Endothelial cell of umbilical vein (primary cell): ENCODE data around the gene FHOD3. TPM values are rescaled to one million over a fixed set of nuclear protein-coding genes. Genes with fewer than 3 reads are reported as not detected.

Source experiments
- BruUV-seq: library from RNA; stranded (reverse); fragments of 400-500 nt; replicated peaks from 2 replicates; lab custom pipeline; 2021; lab: Mats Ljungman, UMichigan
- CTCF ChIA-PET: fragments of 300-600, 350-600 bp; sonication (Branson Sonifier 250); formaldehyde crosslinking; loops from one replicate; lab custom pipeline; 2021; ENCODE audit warnings: antibody characterized with exemption, inconsistent platforms; lab: Charles Lee
- POLR2A ChIA-PET: fragments of 300-600, 350-600 bp; sonication (Branson Sonifier 250); formaldehyde crosslinking; loops from one replicate; lab custom pipeline; 2021; ENCODE audit warnings: antibody characterized with exemption, inconsistent platforms; lab: Charles Lee
- DNase-seq: peaks from one replicate; pipeline ENCODE4 v3.0.0-alpha.2; 2011; ENCODE audit warnings: low read depth, low spot score
- FAIRE-seq: peaks from 2 replicates; lab custom pipeline; 2011; peaks lifted over from hg19 to GRCh38; lab: Jason Lieb, UNC
- H2AFZ ChIP-seq: 2 replicates; pipeline ENCODE4 v1.6.0; 2012; ENCODE audit warnings: low read depth, low read length, control low read depth, inconsistent platforms
- H3K27ac ChIP-seq: 2 replicates; pipeline ENCODE4 v1.5.1; 2011; ENCODE audit warnings: low read depth, mild to moderate bottlenecking, control low read depth, low read length, moderate library complexity; ENCODE audit not compliant: insufficient read depth
- H3K27me3 ChIP-seq, 2 experiments: 2 replicates each; pipeline versions ENCODE4 v1.6.0 to v1.6.1; 2011; ENCODE audit warnings: low read length in 2 of 2, mixed read lengths in 1 of 2; ENCODE audit not compliant: control insufficient read depth in 2 of 2, insufficient read depth in 2 of 2
- H3K36me3 ChIP-seq, 2 experiments: 2 replicates in 1 of 2; 3 replicates in 1 of 2; pipeline ENCODE4 v1.5.1; 2011; ENCODE audit warnings: low read length in 2 of 2, mild to moderate bottlenecking in 1 of 2, moderate library complexity in 1 of 2; ENCODE audit not compliant: control insufficient read depth in 2 of 2, insufficient read depth in 2 of 2; ENCODE audit errors: extremely low read depth in 1 of 2
- H3K4me1 ChIP-seq: 3 replicates; pipeline ENCODE4 v1.5.1; 2011; ENCODE audit warnings: mild to moderate bottlenecking, low read length; ENCODE audit not compliant: control insufficient read depth, insufficient read depth; ENCODE audit errors: extremely low read depth
- H3K4me2 ChIP-seq: 2 replicates; pipeline ENCODE4 v1.6.1; 2011; ENCODE audit warnings: low read length, control low read depth, mixed read lengths; ENCODE audit not compliant: insufficient read depth
- H3K4me3 ChIP-seq, 3 experiments: fragments of 200-600 bp in 1 of 3; sonication (generic), shearing (Covaris generic) in 1 of 3; replicated peaks in 1 of 3; 2 replicates each; pipeline ENCODE4 v1.5.1; 2011 to 2016; ENCODE audit warnings: control low read depth in 3 of 3, low read length in 3 of 3, mild to moderate bottlenecking in 2 of 3, inconsistent platforms in 1 of 3, low read depth in 1 of 3, moderate library complexity in 1 of 3; ENCODE audit not compliant: insufficient read depth in 1 of 3
- H3K79me2 ChIP-seq: 2 replicates; pipeline ENCODE4 v1.6.0; 2012; ENCODE audit warnings: low read length, inconsistent platforms; ENCODE audit not compliant: control insufficient read depth, insufficient read depth
- H3K9ac ChIP-seq: replicated peaks from 2 replicates; pipeline ENCODE3; 2011; ENCODE audit warnings: low read length, control low read depth; ENCODE audit not compliant: insufficient read depth; ENCODE audit errors: extremely low read depth
- H3K9me1 ChIP-seq: replicated peaks from 3 replicates; pipeline ENCODE4 v1.6.0; 2011; ENCODE audit warnings: mild to moderate bottlenecking, low read length; ENCODE audit not compliant: control insufficient read depth, insufficient read depth; ENCODE audit errors: extremely low read depth
- H3K9me3 ChIP-seq: replicated peaks from 2 replicates; pipeline ENCODE4 v1.5.1; 2012; ENCODE audit warnings: low read length, inconsistent platforms; ENCODE audit not compliant: control insufficient read depth, insufficient read depth
- H4K20me1 ChIP-seq: replicated peaks from 2 replicates; pipeline ENCODE3; 2011; ENCODE audit warnings: mild to moderate bottlenecking, low read length; ENCODE audit not compliant: control insufficient read depth, insufficient read depth; ENCODE audit errors: extremely low read depth
- CTCF ChIP-seq, 2 donors: IDR thresholded peaks; 1 replicate in 1 of 2; 2 replicates in 1 of 2; pipeline ENCODE4 v1.5.1; 2011; ENCODE audit warnings: low read length in 2 of 2, mild to moderate bottlenecking in 2 of 2, moderate library complexity in 2 of 2, control low read depth in 1 of 2, inconsistent platforms in 1 of 2, low read depth in 1 of 2; ENCODE audit not compliant: insufficient read depth in 1 of 2; ENCODE audit errors: extremely low read depth in 1 of 2
- EZH2 ChIP-seq: IDR thresholded peaks from 2 replicates; pipeline ENCODE4 v1.6.1; 2012; ENCODE audit warnings: borderline replicate concordance, low read depth, mild to moderate bottlenecking, moderate library complexity, low read length, inconsistent platforms; ENCODE audit not compliant: severe bottlenecking
- FOS ChIP-seq: IDR thresholded peaks from 2 replicates; pipeline ENCODE4 v1.6.1; 2011; ENCODE audit warnings: mild to moderate bottlenecking, low read length, moderate library complexity, borderline replicate concordance; ENCODE audit not compliant: insufficient read depth
- GATA2 ChIP-seq: IDR thresholded peaks from 2 replicates; pipeline ENCODE4 v1.7.0; 2011; ENCODE audit warnings: low read depth, mild to moderate bottlenecking, moderate library complexity, mixed read lengths, low read length; ENCODE audit not compliant: insufficient read length, insufficient read depth
- JUN ChIP-seq: IDR thresholded peaks from 2 replicates; pipeline ENCODE4 v1.6.1; 2011; ENCODE audit warnings: borderline replicate concordance, low read depth; ENCODE audit not compliant: insufficient read length, insufficient read depth
- MAX ChIP-seq: IDR thresholded peaks from 2 replicates; pipeline ENCODE4 v1.6.1; 2011; ENCODE audit not compliant: insufficient read depth, insufficient read length
- MYC ChIP-seq: IDR thresholded peaks from one replicate; pipeline ENCODE4 v1.6.1; 2011; ENCODE audit warnings: mild to moderate bottlenecking, low read depth, low read length
- POLR2A ChIP-seq: IDR thresholded peaks from 2 replicates; pipeline ENCODE4 v1.6.1; 2012; ENCODE audit warnings: low read depth, mild to moderate bottlenecking, control low read depth, low read length
- POLR2AphosphoS5 ChIP-seq: IDR thresholded peaks from 2 replicates; pipeline ENCODE4 v1.6.1; 2012; ENCODE audit warnings: low read depth, mild to moderate bottlenecking, control low read depth, low read length, moderate library complexity; ENCODE audit not compliant: insufficient read depth
- dilution Hi-C: fragments of 300-500 bp; cut with MboI; formaldehyde crosslinking; loops from one replicate; pipeline ENCODE4 v1.15.0; 2019; ENCODE audit warnings: low sequenced_read_pairs; ENCODE audit not compliant: extremely low pct_ligation_motif_present
- intact Hi-C: fragments of 100-400 bp; cut with micrococcal nuclease; formaldehyde crosslinking; loops from one replicate; pipeline ENCODE4 v1.10.0; 2022
- polyA plus RNA-seq, 4 experiments: library from polyadenylated mRNA; depleted of rRNA in 3 of 4; stranded (reverse) in 3 of 4; unstranded in 1 of 4; fragments of >200 nt; gene quantifications; 2 replicates each; pipeline versions ENCODE4 v1.2.1 to v1.2.3, GENCODE V29; 2011 to 2012; ENCODE audit warnings: missing spikeins in 1 of 4
- total RNA-seq: library from RNA; stranded (reverse); gene quantifications from 2 replicates; pipeline ENCODE4 v1.2.3, GENCODE V29; 2021

FHOD3 gene
- total and polyA plus RNA-seq, 2 donors (not counting 3 experiments of a cell fraction or from before 2014, with no cell fraction given) = 0.06 to 1.5 TPM

GRCh38 chr18:36744261-36744876 lies 446.9 kb downstream of the FHOD3 start:
- Histone ChIP-seq H3K4me2 (no peak overlapping the region), H3K9me3 (no peaks in the 10 kb centered on the region), H3K27ac (no peak overlapping the region), H4K20me1 (no peaks in the 10 kb centered on the region), H3K79me2 (no peaks in the 10 kb centered on the region), H2AFZ (no peak overlapping the region), H3K36me3 (no peaks in the 10 kb centered on the region), H3K27me3 (peaks cover 0 to 4% of the 10 kb centered on the region in 2 experiments), H3K4me1 (no peaks in the 10 kb centered on the region), H3K9me1 (no peaks in the 10 kb centered on the region), H3K4me3 (no peak overlapping the region), H3K9ac (no peak overlapping the region)
- TF ChIP-seq MAX (no peak), EZH2 (no peak), MYC (no peak), JUN (no peak), FOS (no peak), CTCF (IDR thresholded peaks at IDR 0.05; ENCODE audit: extremely low read depth in 1 of 2, insufficient read depth in 1 of 2, low read depth in 1 of 2, low read length in 2 of 2) (no peak), POLR2A (no peak), GATA2 (no peak), POLR2AphosphoS5 (no peak)
- BruUV-seq = no TSS peak
- intact Hi-C loops = no loop called here
- DNase-seq (no peak), FAIRE-seq (no peak)
- ChIA-PET POLR2A (no interaction called here), CTCF (interaction anchor here (0.6 to 1.1 kb wide), 2 partner anchors 32 to 57 kb away, joined by 3 to 4 read pairs; no protein-coding TSS in a partner anchor)
- dilution Hi-C loops = no loop called here
